IPS-18a (cell line): ENCODE data around the gene CYP19A1.
"Not testable (repeated sequence)": the region's sequence is repeated elsewhere in the genome, so short reads cannot be mapped to it uniquely, and the experiment has no call there.

Experiments used
- H3K27ac ChIP-seq: one replicate; pipeline ENCODE4 v1.5.1; 2013; ENCODE audit warnings: low read length
- H3K27me3 ChIP-seq: one replicate; pipeline ENCODE4 v1.6.1; 2013; ENCODE audit warnings: mild to moderate bottlenecking, low read length; ENCODE audit not compliant: control insufficient read depth, insufficient read depth
- H3K36me3 ChIP-seq: one replicate; pipeline ENCODE4 v1.6.1; 2013; ENCODE audit warnings: low read depth, low read length; ENCODE audit not compliant: control insufficient read depth
- H3K4me1 ChIP-seq: one replicate; pipeline ENCODE4 v1.6.1; 2013; ENCODE audit warnings: low read depth, low read length; ENCODE audit not compliant: control insufficient read depth
- H3K4me3 ChIP-seq: one replicate; pipeline ENCODE4 v1.5.1; 2013; ENCODE audit warnings: low read length
- H3K9ac ChIP-seq: one replicate; pipeline ENCODE4 v1.6.1; 2013; ENCODE audit warnings: mild to moderate bottlenecking, low read length, moderate library complexity
- H3K9me3 ChIP-seq: one replicate; pipeline ENCODE4 v1.6.1; 2013; ENCODE audit warnings: low read depth, low read length; ENCODE audit not compliant: control insufficient read depth

Gene CYP19A1

GRCh38 chr15:51285399-51285798 lies 53.0 kb downstream of the CYP19A1 start:
- no peaks in the 10 kb centered on the region for H3K4me1 ChIP-seq
- H3K27me3 ChIP-seq, result no peaks in the 10 kb centered on the region
- no peaks in the 10 kb centered on the region for H3K9me3 ChIP-seq
- H3K4me3 ChIP-seq, result no peak overlapping the region
- H3K9ac ChIP-seq, result no peak overlapping the region
- no peaks in the 10 kb centered on the region for H3K36me3 ChIP-seq
- H3K27ac ChIP-seq, result no peak overlapping the region

- no peak overlapping the region for H3K27ac ChIP-seq
- H3K9me3 ChIP-seq, result no peaks in the 10 kb centered on the region
- no peak overlapping the region for H3K4me3 ChIP-seq
- H3K36me3 ChIP-seq, result no peaks in the 10 kb centered on the region
- no peaks in the 10 kb centered on the region for H3K4me1 ChIP-seq
- H3K9ac ChIP-seq, result no peak overlapping the region
- no peaks in the 10 kb centered on the region for H3K27me3 ChIP-seq
Observed at GRCh38 chr15:51284871-51285270, 53.5 kb downstream of the CYP19A1 start.

- Histone ChIP-seq H3K4me3 (no peak overlapping the region), H3K9me3 (no peaks in the 10 kb centered on the region), H3K9ac (no peak overlapping the region), H3K27me3 (no peaks in the 10 kb centered on the region), H3K27ac (no peak overlapping the region), H3K36me3 (no peaks in the 10 kb centered on the region), H3K4me1 (no peaks in the 10 kb centered on the region)
Observed at GRCh38 chr15:51283026-51283425, 55.4 kb downstream of the CYP19A1 start.

GRCh38 chr15:51282241-51282640 lies 56.2 kb downstream of the CYP19A1 start:
- H3K36me3 ChIP-seq, H3K4me1 ChIP-seq, H3K4me3 ChIP-seq, H3K27ac ChIP-seq, H3K27me3 ChIP-seq, H3K9ac ChIP-seq, H3K9me3 ChIP-seq: not testable (repeated sequence)

- no peak overlapping the region for H3K27ac ChIP-seq
- no peak overlapping the region for H3K9ac ChIP-seq
- no peaks in the 10 kb centered on the region for H3K4me1 ChIP-seq
- H3K4me3 ChIP-seq, result no peak overlapping the region
- H3K9me3 ChIP-seq, result no peaks in the 10 kb centered on the region
- H3K27me3 ChIP-seq, result no peaks in the 10 kb centered on the region
- no peaks in the 10 kb centered on the region for H3K36me3 ChIP-seq
Observed at GRCh38 chr15:51281368-51281967, 56.9 kb downstream of the CYP19A1 start.

- Histone ChIP-seq H3K27ac (no peak overlapping the region), H3K4me1 (no peaks in the 10 kb centered on the region), H3K9me3 (no peaks in the 10 kb centered on the region), H3K4me3 (no peak overlapping the region), H3K36me3 (no peaks in the 10 kb centered on the region), H3K27me3 (no peaks in the 10 kb centered on the region), H3K9ac (no peak overlapping the region)
Observed at GRCh38 chr15:51280838-51281237, 57.6 kb downstream of the CYP19A1 start.

- Histone ChIP-seq H3K27ac (no peak overlapping the region), H3K9me3 (no peaks in the 10 kb centered on the region), H3K4me3 (no peak overlapping the region), H3K27me3 (no peaks in the 10 kb centered on the region), H3K9ac (no peak overlapping the region), H3K36me3 (no peaks in the 10 kb centered on the region), H3K4me1 (no peaks in the 10 kb centered on the region)
Observed at GRCh38 chr15:51279391-51279790, 59.0 kb downstream of the CYP19A1 start.

- H3K27me3 ChIP-seq, result no peaks in the 10 kb centered on the region
- H3K4me1 ChIP-seq, result no peaks in the 10 kb centered on the region
Observed at GRCh38 chr15:51277101-51277500, 61.3 kb downstream of the CYP19A1 start.

GRCh38 chr15:51274956-51275355 lies 63.4 kb downstream of the CYP19A1 start:
- H3K4me3 ChIP-seq, result no peak overlapping the region
- H3K27ac ChIP-seq, result no peak overlapping the region
- no peak overlapping the region for H3K9ac ChIP-seq
- no peaks in the 10 kb centered on the region for H3K27me3 ChIP-seq
- H3K9me3 ChIP-seq, result no peaks in the 10 kb centered on the region
- no peaks in the 10 kb centered on the region for H3K36me3 ChIP-seq
- no peaks in the 10 kb centered on the region for H3K4me1 ChIP-seq

More at GRCh38 chr15:51277101-51277500, 61.3 kb downstream of the CYP19A1 start:
- Histone ChIP-seq H3K9ac (no peak overlapping the region), H3K9me3 (no peaks in the 10 kb centered on the region), H3K27ac (no peak overlapping the region), H3K36me3 (no peaks in the 10 kb centered on the region), H3K4me3 (no peak overlapping the region)

- Histone ChIP-seq H3K4me3 (no peak overlapping the region), H3K4me1 (peaks cover 3% of the 10 kb centered on the region), H3K9ac (no peak overlapping the region), H3K9me3 (no peaks in the 10 kb centered on the region), H3K27ac (no peak overlapping the region), H3K27me3 (peaks cover 29% of the 10 kb centered on the region), H3K36me3 (no peaks in the 10 kb centered on the region)
Observed at GRCh38 chr15:51270706-51271105, 67.7 kb downstream of the CYP19A1 start.

GRCh38 chr15:51269496-51269895 lies 68.9 kb downstream of the CYP19A1 start:
- H3K27ac ChIP-seq, result no peak overlapping the region
- H3K36me3 ChIP-seq, result no peaks in the 10 kb centered on the region
- H3K9ac ChIP-seq, result no peak overlapping the region
- H3K4me1 ChIP-seq, result peaks cover 3% of the 10 kb centered on the region
- no peak overlapping the region for H3K4me3 ChIP-seq
- H3K9me3 ChIP-seq, result no peaks in the 10 kb centered on the region
- peaks cover 38% of the 10 kb centered on the region for H3K27me3 ChIP-seq

GRCh38 chr15:51267703-51268083 lies 70.7 kb downstream of the CYP19A1 start:
- Histone ChIP-seq H3K9me3 (no peaks in the 10 kb centered on the region), H3K4me3 (peak overlapping the region; percentile 61), H3K9ac (no peak overlapping the region), H3K36me3 (no peaks in the 10 kb centered on the region), H3K27me3 (peaks cover 38% of the 10 kb centered on the region), H3K4me1 (peaks cover 3% of the 10 kb centered on the region), H3K27ac (no peak overlapping the region)
